H1 (cell line): ENCODE measurements around the gene MBD3. TPM values are rescaled to one million over a fixed set of nuclear protein-coding genes. Genes with fewer than 3 reads are reported as not detected.
"Not testable (repeated sequence)": the region's sequence is repeated elsewhere in the genome, so short reads cannot be mapped to it uniquely, and the experiment has no call there.

Experiments
- CTCF ChIA-PET: fragments of 300-600 bp; sonication (Branson Sonifier 250); formaldehyde crosslinking; loops from one replicate; lab custom pipeline; 2021; ENCODE audit not compliant: partially characterized antibody; lab: Charles Lee
- POLR2A ChIA-PET: fragments of 300-600 bp; sonication (Branson Sonifier 250); formaldehyde crosslinking; loops from one replicate; lab custom pipeline; 2021; ENCODE audit warnings: inconsistent platforms; ENCODE audit not compliant: partially characterized antibody; lab: Charles Lee
- DNase-seq, 2 experiments: peaks; one replicate each; pipeline versions ENCODE4 v3.0.0 to v3.0.0-alpha.2; 2010 to 2022; ENCODE audit warnings: low spot score in 2 of 2, low read depth in 1 of 2, mixed read lengths in 1 of 2
- FAIRE-seq: peaks from 2 replicates; lab custom pipeline; 2011; peaks lifted over from hg19 to GRCh38; lab: Jason Lieb, UNC
- H2AFZ ChIP-seq: 2 replicates; pipeline ENCODE4 v1.8.1; 2012; ENCODE audit warnings: low read length, inconsistent platforms
- H2AK5ac ChIP-seq: 2 replicates; pipeline ENCODE4 v1.6.1; 2013; ENCODE audit warnings: low read depth, low read length
- H2BK120ac ChIP-seq: replicated peaks from 2 replicates; pipeline ENCODE3; 2013; ENCODE audit warnings: low read depth, low read length, inconsistent platforms
- H2BK12ac ChIP-seq: 2 replicates; pipeline ENCODE4 v1.6.1; 2013; ENCODE audit warnings: low read depth, low read length
- H2BK15ac ChIP-seq: 2 replicates; pipeline ENCODE4 v1.6.1; 2013; ENCODE audit warnings: low read length
- H2BK20ac ChIP-seq: 2 replicates; pipeline ENCODE4 v1.6.1; 2013; ENCODE audit warnings: low read length
- H2BK5ac ChIP-seq: 2 replicates; pipeline ENCODE4 v1.6.1; 2013; ENCODE audit warnings: low read depth, low read length
- H3K14ac ChIP-seq: 2 replicates; pipeline ENCODE4 v1.6.1; 2013; ENCODE audit warnings: inconsistent platforms; ENCODE audit not compliant: insufficient read length
- H3K18ac ChIP-seq: 2 replicates; pipeline ENCODE4 v1.6.1; 2013; ENCODE audit warnings: low read length; ENCODE audit errors: extremely low read depth
- H3K23ac ChIP-seq: 2 replicates; pipeline ENCODE4 v1.6.1; 2013; ENCODE audit warnings: inconsistent platforms; ENCODE audit not compliant: insufficient read length
- H3K23me2 ChIP-seq: 2 replicates; pipeline ENCODE4 v1.6.1; 2013; ENCODE audit warnings: low read depth, low read length
- H3K27ac ChIP-seq: 2 replicates; pipeline ENCODE4 v1.6.1; 2011; ENCODE audit warnings: low read depth, low read length, inconsistent platforms
- H3K27me3 ChIP-seq, 4 experiments: replicated peaks in 1 of 4; 1 replicate in 1 of 4; 2 replicates in 3 of 4; pipeline versions ENCODE4 v1.6.1 to v1.8.1; 2011 to 2013; ENCODE audit warnings: low read length in 3 of 4, mild to moderate bottlenecking in 3 of 4, inconsistent platforms in 2 of 4, mixed read lengths in 2 of 4, moderate library complexity in 1 of 4; ENCODE audit not compliant: control insufficient read depth in 3 of 4, insufficient read depth in 3 of 4; ENCODE audit errors: extremely low read depth in 1 of 4
- H3K36me3 ChIP-seq, 4 experiments: 2 replicates each; pipeline versions ENCODE4 v1.6.1 to v1.8.1; 2011 to 2013; ENCODE audit warnings: mild to moderate bottlenecking in 4 of 4, low read length in 3 of 4, moderate library complexity in 2 of 4, control low read depth in 1 of 4, inconsistent platforms in 1 of 4; ENCODE audit not compliant: insufficient read depth in 4 of 4, control insufficient read depth in 2 of 4
- H3K4ac ChIP-seq: replicated peaks from 2 replicates; pipeline ENCODE3; 2013; ENCODE audit warnings: low read length, low read depth, mixed read lengths, inconsistent platforms; ENCODE audit not compliant: insufficient read length
- H3K4me1 ChIP-seq, 4 experiments: replicated peaks in 1 of 4; 1 replicate in 1 of 4; 2 replicates in 3 of 4; pipeline versions ENCODE4 v1.6.1 to v1.8.1; 2011 to 2013; ENCODE audit warnings: low read length in 3 of 4, inconsistent platforms in 2 of 4, mixed read lengths in 1 of 4; ENCODE audit not compliant: insufficient read depth in 4 of 4, control insufficient read depth in 3 of 4
- H3K4me2 ChIP-seq, 2 experiments: 2 replicates each; pipeline versions ENCODE4 v1.6.1 to v1.8.1; 2011 to 2013; ENCODE audit warnings: low read depth in 2 of 2, low read length in 2 of 2, control low read depth in 1 of 2, inconsistent platforms in 1 of 2, mild to moderate bottlenecking in 1 of 2; ENCODE audit not compliant: insufficient read depth in 1 of 2
- H3K4me3 ChIP-seq, 4 experiments: fragments of 200-600, 300-600 bp in 1 of 4; sonication (generic), shearing (Covaris generic), sonication (Bioruptor Twin) in 1 of 4; 2 replicates each; pipeline versions ENCODE4 v1.5.1 to v1.8.1; 2011 to 2016; ENCODE audit warnings: low read length in 4 of 4, low read depth in 3 of 4, control low read depth in 2 of 4, inconsistent platforms in 2 of 4, mild to moderate bottlenecking in 2 of 4, mixed read lengths in 1 of 4, moderate library complexity in 1 of 4; ENCODE audit not compliant: insufficient read depth in 2 of 4; ENCODE audit errors: extremely low read depth in 1 of 4
- H3K56ac ChIP-seq: replicated peaks from 2 replicates; pipeline ENCODE3; 2013; ENCODE audit warnings: low read depth, mild to moderate bottlenecking, mixed read lengths, low read length, inconsistent platforms; ENCODE audit not compliant: insufficient read length
- H3K79me1 ChIP-seq: 2 replicates; pipeline ENCODE4 v1.6.1; 2013; ENCODE audit warnings: low read depth, low read length, control low read depth
- H3K79me2 ChIP-seq, 2 experiments: 2 replicates each; pipeline versions ENCODE4 v1.6.1 to v1.8.1; 2012 to 2013; ENCODE audit warnings: low read length in 2 of 2, mild to moderate bottlenecking in 2 of 2, inconsistent platforms in 1 of 2; ENCODE audit not compliant: insufficient read depth in 2 of 2, control insufficient read depth in 1 of 2
- H3K9ac ChIP-seq, 4 experiments: replicated peaks in 1 of 4; 1 replicate in 1 of 4; 2 replicates in 3 of 4; pipeline versions ENCODE4 v1.6.1 to v1.8.1; 2011 to 2013; ENCODE audit warnings: low read depth in 3 of 4, low read length in 3 of 4, control low read depth in 2 of 4, mild to moderate bottlenecking in 2 of 4, moderate library complexity in 2 of 4, inconsistent platforms in 1 of 4; ENCODE audit errors: extremely low read depth in 1 of 4
- H3K9me3 ChIP-seq, 2 experiments: 2 replicates each; pipeline versions ENCODE4 v1.6.1 to v1.8.1; 2012 to 2013; ENCODE audit warnings: mild to moderate bottlenecking in 2 of 2, moderate library complexity in 2 of 2, control low read depth in 1 of 2, inconsistent platforms in 1 of 2, low read depth in 1 of 2, low read length in 1 of 2, mixed read lengths in 1 of 2; ENCODE audit not compliant: insufficient read depth in 2 of 2
- H4K20me1 ChIP-seq, 2 experiments: replicated peaks in 1 of 2; 2 replicates each; pipeline versions ENCODE3 to v1.8.1; 2011 to 2013; ENCODE audit warnings: inconsistent platforms in 2 of 2, low read length in 2 of 2, mild to moderate bottlenecking in 1 of 2; ENCODE audit not compliant: insufficient read depth in 2 of 2, control insufficient read depth in 1 of 2
- H4K5ac ChIP-seq: 2 replicates; pipeline ENCODE4 v1.6.1; 2013; ENCODE audit warnings: low read length, low read depth, mixed read lengths, inconsistent platforms; ENCODE audit not compliant: insufficient read length
- H4K8ac ChIP-seq: 2 replicates; pipeline ENCODE4 v1.8.0; 2013; ENCODE audit warnings: mild to moderate bottlenecking, moderate library complexity, low read length, inconsistent platforms; ENCODE audit not compliant: insufficient read depth; ENCODE audit errors: extremely low read depth
- H4K91ac ChIP-seq: replicated peaks from 2 replicates; pipeline ENCODE3; 2013; ENCODE audit warnings: low read length, mixed read lengths, inconsistent platforms; ENCODE audit not compliant: insufficient read length
- WGBS, 2 experiments: shearing (Covaris generic) in 1 of 2; methylation state at CpG; one replicate each; pipeline versions ENCODE4 v1.1.6 to v1.1.7; 2013 to 2015; ENCODE audit warnings: low lambda C conversion rate in 2 of 2, mixed read lengths in 2 of 2, inconsistent platforms in 1 of 2, low coverage in 1 of 2, missing lambda C conversion rate in 1 of 2; ENCODE audit not compliant: insufficient replicate concordance in 2 of 2, insufficient coverage in 1 of 2, insufficient read length in 1 of 2; ENCODE audit errors: extremely low coverage in 1 of 2, missing lambda C conversion rate in 1 of 2; 5-methylcytosine and 5-hydroxymethylcytosine counted together
- polyA plus RNA-seq, 7 experiments: library from polyadenylated mRNA; depleted of rRNA in 3 of 7; stranded (reverse) in 5 of 7; unstranded in 2 of 7; fragments of >200 nt in 5 of 7; fragments of 200-250 nt in 2 of 7; gene quantifications; 1 replicate in 5 of 7; 2 replicates in 1 of 7; 4 replicates in 1 of 7; pipeline versions ENCODE4 v1.2.1 to v1.2.3, GENCODE V29; 2011 to 2013; ENCODE audit warnings: missing spikeins in 2 of 7, mixed read lengths in 2 of 7
- total RNA-seq: library from RNA; stranded (reverse); fragmentation: NEBNext Ultra II Directional; extraction: Animal tissue kit (Norgen Biotek cat#: 25700); gene quantifications from 2 replicates; pipeline ENCODE4 v1.2.1, GENCODE V29; 2021

Gene MBD3
- total and polyA plus RNA-seq, 2 of the 8 experiments (the other 6 are each of a cell fraction or from before 2014, with no cell fraction given), result 88.2 to 110 TPM

GRCh38 chr19:1535699-1536098, 57.0 kb downstream of the MBD3 start:
- H3K4ac ChIP-seq, H3K9me3 ChIP-seq, H4K91ac ChIP-seq, H2BK15ac ChIP-seq, FAIRE-seq, H2AFZ ChIP-seq, H3K4me1 ChIP-seq, H2BK5ac ChIP-seq, H3K27me3 ChIP-seq, H3K4me2 ChIP-seq, H4K20me1 ChIP-seq, H3K14ac ChIP-seq, H2AK5ac ChIP-seq, H3K9ac ChIP-seq, H3K36me3 ChIP-seq, H3K23me2 ChIP-seq, H3K56ac ChIP-seq, DNase-seq, H3K23ac ChIP-seq, H3K27ac ChIP-seq, H4K5ac ChIP-seq, H3K4me3 ChIP-seq, H2BK120ac ChIP-seq, H3K79me1 ChIP-seq, H3K79me2 ChIP-seq, H3K18ac ChIP-seq, H2BK12ac ChIP-seq, H4K8ac ChIP-seq, H2BK20ac ChIP-seq: not testable (repeated sequence)
- ChIA-PET CTCF (interaction anchor here (0.8 to 1.3 kb wide), 3 partner anchors 9 to 70 kb away, joined by 3 to 5 read pairs (median 4); no protein-coding TSS in a partner anchor), POLR2A (interaction anchor here (0.7 to 2.1 kb wide), 3 partner anchors 11 to 125 kb away, joined by 4 read pairs; no protein-coding TSS in a partner anchor)
- WGBS, 2 experiments, result 85% methylated on average over 7 of the region's 7 CpGs; no CpG with 5 or more reads in 1 of the 2 experiments
